NCI-H2227 (cell line): ENCODE data around the gene QSOX2.

Experiments used
- DNase-seq: peaks from one replicate; lab custom pipeline; 2025; ENCODE audit not compliant: unreplicated experiment; lab: John Stamatoyannopoulos, UW

The QSOX2 gene

DNA sequence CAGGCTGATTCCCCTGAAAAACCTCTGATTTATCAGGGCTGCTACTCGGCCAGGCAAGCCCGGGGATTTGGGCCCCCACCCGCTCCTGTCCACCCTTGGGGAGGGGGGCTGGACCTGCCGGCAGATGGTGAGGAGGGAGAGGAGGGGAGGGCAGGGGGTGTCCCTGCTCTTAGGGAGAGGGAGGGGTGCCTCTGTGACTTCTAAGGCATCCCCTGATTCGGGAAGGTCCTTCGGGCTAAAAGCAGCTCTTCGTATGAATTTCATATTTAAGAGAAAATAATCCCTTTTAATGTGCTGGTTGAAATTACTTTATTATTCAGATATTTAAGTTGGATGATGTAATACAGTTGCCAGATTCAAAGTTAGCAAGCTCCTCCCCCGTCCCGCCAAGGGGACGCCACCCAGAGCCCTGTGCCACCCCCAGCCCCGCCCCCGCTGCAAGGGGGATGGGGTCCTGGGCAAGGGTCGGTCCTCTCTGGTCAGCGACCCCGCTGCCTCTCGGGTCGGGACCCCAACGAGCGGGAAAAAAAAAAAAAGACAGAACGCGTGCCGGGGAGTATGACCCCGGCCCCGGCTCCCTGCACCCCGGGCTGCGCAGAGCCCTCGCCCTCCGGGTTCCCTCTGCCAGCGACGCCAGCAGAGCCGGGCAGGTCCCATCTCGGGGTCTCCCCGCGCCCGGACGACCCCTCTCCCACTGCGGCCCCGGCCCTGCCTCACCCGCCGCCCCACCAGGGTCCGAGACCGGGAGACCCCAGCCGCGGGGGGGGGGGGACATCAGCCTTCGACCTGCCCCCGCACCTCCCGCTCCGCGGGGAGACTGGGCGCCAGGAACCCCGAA, 53.1 kb downstream of the QSOX2 start:
- no peak for DNase-seq

GRCh38 chr9:136191960-136192286, 53.7 kb downstream of the QSOX2 start:
- no peak for DNase-seq

GRCh38 chr9:136191099-136191959, 54.3 kb downstream of the QSOX2 start:
- no peak for DNase-seq

DNA sequence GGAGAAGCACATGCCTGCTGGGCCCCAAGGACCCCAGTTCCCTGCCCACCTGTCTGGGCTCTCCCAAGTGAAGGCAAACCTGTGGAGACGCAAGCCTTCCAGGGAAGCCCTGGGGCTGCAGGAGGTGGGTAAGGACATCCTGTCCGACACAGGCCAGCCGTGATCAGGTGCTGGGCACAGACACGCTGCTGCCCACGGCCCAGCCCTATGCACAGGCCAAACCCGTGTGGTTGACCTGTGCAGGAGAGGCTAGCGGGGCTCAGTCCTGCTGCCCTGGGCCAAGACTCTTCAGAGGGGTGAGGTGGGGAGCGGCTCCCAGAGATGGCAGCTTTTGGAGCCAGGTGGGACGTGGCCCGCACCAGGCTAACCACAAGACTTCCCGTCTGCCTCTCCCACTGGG, 55.0 kb downstream of the QSOX2 start:
- no peak for DNase-seq

- no peak for DNase-seq
Measured at GRCh38 chr9:136190237-136190601, 55.4 kb downstream of the QSOX2 start.

DNA sequence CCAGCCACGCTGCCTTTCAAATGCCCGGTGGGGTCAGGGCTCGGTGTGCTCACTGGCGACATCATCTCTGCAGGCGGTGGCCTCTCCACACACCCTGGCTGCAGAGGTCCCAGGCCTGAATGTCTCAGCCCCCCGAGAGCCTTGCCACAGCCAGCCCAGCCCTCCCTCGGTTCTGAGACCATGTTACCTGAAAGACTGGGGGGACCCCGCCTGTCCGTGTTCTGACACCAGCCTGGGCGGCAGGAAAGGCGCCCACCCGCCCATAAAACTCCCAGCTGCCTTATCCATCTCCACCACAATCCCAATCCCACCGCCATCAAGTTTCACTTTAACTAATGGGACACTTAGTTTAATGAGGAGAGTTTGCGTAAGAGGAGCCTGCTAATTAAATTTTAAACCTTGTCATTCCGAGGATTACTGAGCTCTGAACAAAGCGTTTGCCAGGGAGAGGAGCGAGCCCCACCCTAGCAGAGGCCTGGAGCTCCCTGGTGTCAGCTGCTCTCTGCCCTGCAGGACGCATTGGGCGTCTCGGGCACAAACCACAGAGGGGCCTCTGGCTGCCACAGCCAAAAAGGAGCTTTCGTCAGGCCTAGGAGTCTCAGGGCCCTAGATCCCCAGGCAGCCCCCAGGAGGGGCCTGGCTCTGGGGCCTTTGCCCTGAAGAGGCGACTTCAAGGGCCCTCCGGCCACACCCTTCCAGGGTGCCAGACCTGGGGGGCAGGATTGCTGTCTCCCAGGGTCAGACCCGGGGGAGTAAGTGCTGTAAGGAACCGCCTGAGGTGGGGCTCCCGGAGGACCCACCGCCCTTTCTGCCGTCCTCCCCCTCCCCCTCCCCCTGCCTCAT, 56.0 kb downstream of the QSOX2 start:
- DNase-seq: no peak

DNA sequence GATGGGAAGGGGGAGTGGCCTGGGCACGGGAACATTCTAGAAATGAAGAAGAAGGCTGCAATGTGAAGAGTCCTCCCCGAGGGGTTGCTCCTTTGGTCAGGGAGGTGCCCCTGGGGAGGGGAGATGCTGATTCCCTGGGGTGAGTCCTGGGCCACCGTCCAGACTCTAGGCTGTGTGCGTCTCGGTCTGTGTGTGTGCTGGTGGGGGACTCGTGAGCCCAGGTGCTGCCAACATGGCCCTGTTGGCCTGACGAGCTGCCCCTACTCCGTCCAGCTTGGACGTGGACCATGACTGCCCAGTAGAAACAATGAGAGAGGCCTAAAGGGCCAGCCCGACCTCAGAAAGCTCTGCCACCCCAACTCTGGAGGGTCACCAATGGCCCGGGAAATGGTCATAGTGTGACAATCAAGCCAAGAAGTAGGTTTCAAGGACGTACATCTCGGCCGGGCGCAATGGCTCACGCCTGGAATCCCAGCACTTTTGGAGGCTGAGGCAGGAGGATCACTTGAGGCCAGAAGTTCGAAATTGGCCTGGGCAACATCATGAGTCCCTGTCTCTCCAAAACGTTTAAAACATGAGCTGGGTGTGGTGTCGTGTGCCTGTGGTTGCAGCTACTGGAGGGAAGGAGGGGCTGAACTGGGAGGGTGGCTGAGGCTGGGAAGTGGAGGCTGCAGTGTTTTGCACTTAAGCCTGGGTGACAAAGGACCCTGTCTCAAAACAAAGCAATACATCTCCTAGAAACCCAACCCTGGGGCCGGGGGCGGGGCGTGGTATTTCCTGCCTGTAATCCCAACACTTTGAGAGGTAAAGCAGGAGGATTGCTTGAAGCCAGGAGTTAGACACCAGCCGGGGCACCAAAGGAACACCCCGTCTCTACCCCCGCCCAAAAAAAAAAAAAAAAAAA, 57.7 kb downstream of the QSOX2 start:
- DNase-seq: no peak

- no peak for DNase-seq
Measured at GRCh38 chr9:136187197-136187596, 58.4 kb downstream of the QSOX2 start.

DNA sequence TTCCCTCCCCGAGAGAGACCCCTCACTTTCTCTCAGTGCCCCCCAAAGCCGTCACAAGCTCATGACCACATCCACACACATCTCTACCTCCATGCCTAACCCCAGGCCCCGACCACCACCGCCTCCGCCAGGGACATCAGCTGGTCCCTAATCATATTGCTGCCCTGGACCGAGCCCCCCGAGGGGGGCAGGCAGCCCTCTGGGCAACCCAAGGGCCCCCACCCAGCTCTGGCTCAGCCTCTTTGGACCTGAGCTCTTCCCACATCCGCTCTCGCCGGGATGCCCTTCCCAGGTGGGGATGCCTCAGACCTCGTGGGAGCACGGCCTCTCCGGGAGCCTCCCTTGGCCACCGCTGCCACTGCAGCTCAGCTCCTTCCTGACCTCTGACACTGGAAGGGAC, 59.2 kb downstream of the QSOX2 start:
- no peak for DNase-seq

DNA sequence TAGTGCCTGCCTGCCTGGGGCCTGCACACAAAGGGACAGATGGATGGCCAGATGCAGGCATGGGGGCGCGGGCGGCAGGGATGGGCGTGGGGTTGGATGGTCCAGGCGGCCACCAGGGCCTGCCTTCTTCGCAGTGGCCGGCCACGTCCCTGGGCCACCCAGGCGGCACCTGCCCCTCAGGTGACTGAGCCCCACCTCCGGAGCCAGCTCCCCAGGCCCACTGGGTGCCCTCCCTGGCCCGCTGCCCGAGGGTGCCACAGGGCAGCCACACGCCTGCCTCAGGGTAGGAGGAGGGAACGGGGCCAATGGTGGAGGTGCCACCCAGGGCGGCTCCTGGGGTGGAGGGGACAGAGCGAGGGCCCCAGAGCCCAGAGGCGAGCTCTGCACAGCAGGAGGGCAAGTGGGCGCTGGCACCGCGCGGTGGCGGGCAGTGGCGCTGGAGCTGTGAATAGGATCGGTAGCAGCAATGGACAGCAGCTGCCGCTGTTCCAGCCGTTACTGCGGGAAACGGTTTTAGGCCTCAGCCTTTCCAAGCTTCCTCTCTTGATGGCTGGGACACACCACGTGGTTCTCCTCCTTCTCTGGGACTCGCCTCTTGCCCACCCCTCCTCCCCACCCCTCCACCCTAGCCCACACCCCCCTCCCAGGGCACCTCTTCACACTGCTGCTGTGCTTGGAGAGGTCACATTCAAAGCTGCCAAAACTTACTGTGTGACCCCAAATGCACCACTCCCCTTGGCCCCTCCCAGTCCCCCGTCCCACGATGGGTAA, 59.8 kb downstream of the QSOX2 start:
- DNase-seq: no peak

DNA sequence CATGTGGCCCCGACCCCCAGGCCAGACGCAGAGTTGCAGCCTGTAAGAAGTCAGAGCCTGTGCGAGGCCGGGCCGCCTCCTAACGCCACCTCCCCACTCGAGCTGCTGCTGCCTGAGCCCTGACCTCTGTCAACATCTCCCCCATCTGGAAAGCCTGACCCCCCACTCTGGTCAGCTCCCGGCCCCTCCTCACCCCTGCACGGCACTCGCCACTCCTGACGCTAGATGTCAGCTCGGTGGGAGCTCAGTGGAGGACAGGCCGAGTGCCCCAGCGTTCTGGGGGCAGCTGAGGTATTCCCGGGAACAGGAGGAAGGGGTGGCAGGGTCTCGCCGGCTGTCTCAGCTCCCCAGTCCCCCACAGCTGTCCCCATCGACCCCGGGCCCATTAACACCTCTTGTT, 60.5 kb downstream of the QSOX2 start:
- no peak for DNase-seq

DNA sequence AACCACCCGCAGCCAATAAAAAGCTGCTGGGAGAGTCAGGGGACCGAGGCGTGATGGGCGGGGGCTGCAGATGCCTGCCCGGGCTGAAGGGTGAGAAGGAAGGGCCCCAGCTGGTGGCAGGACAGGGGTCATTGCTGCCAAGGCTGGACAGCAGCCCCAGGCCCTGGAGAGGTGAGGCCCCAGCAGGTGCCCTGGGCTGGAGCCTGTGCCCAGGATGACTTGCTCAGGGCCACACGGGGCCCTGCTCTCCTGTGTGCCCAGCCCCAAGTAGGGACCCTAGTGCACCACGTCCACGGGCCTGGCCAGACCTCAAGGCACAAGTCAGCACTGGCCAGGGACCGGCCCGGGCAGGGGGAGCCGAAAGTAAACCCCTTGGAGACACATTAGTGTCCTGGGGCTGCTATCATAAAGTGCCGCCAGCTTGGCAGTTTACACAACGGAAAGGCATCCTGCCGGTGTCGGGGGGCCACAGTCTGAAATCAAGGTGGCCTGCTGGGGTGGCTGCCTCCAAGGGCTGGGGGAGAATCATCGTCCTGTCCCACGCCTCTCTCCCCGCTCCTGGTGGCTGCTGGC, 62.7 kb downstream of the QSOX2 start:
- DNase-seq: no peak

- DNase-seq: no peak
Measured at GRCh38 chr9:136182420-136182787, 63.2 kb downstream of the QSOX2 start.

DNA sequence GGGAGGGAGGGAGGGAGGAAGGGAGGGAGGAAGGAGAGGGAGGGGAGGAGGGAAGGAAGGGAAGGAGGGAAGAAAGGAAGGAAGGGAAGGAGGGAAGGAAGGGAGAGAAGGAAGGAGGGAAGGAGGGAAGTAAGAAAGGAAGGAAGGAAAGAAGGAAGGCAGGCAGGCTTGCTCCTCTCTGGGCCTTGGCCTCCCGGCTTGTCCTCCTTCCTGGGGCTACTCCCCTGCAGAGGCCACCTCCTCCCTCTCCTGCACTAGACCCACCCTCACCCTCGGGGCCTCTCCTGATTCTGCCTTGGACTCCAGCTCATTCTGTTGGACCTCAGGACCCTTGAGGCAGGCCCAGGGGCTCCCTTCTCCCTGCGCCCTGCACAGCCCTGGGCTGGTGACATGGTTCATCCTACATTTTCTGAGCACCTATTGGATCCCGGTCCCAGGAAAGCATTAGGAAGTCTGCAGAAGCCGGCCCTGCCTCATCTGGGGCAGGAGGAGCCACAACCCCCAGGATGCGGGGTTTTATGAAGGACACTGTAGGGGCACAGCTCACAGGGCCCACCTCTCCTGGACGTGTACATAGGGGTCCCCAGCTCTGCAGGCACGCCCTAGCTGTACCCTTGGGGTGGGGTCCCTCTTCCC, 63.7 kb downstream of the QSOX2 start:
- DNase-seq: no peak

DNA sequence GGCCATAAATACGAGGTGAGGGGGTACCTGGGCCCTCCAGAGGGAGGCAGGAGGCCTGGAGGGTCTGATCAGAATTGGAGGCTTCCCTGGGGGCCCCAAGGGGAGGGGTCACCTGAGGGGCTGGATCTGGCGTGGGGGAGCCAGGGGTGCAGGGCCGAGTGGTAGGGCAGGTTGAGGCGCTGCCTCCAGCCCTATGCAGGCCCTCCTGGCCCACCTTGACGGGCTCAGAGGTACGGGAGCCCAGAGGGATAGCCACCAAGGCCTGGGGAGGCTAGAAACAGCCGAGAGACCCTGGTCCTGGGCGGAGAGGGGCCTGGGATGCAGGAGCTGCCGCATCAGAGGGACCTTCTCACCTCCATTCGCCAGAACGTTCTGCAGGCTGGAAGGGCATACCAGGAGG, 65.0 kb downstream of the QSOX2 start:
- no peak for DNase-seq

- DNase-seq: no peak
Measured at GRCh38 chr9:136179761-136180160, 65.9 kb downstream of the QSOX2 start.

GRCh38 chr9:136179101-136179616, 66.5 kb downstream of the QSOX2 start:
- DNase-seq: no peak

DNA sequence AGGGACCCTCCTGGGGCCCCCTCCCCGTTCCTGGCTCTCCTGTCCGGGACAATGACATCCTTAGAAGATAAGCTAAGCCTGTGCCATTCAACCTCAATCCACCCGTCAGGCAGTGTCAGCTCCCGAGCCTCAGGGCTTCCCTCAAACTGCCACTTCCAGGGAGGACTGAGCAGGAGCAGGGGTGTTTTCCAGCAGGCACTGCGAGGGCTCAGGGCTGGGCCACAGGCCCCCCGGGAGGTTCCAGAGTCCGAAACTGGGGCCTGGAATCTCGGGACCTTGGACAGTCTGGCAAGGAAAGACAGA, 66.9 kb downstream of the QSOX2 start:
- DNase-seq: no peak
